Measurements from ENCODE around the gene ZNF804B.
"Not testable (repeated sequence)": the region's sequence is repeated elsewhere in the genome, so short reads cannot be mapped to it uniquely, and the experiment has no call there.

ZNF804B gene

GRCh38 chr7:89073776-89074175 is 314.3 kb downstream of the ZNF804B start:
- no peak for DNase-seq (ENCODE audit: low read depth in 3 of 3, low spot score in 1 of 3)

- no peak for DNase-seq (ENCODE audit: low read depth in 3 of 3, low spot score in 1 of 3)
Measured at GRCh38 chr7:89077992-89078391, 318.5 kb downstream of the ZNF804B start.

- no peak for DNase-seq (ENCODE audit: low read depth in 3 of 3, low spot score in 1 of 3)
Measured at GRCh38 chr7:89085580-89085979, 326.1 kb downstream of the ZNF804B start.

DNA sequence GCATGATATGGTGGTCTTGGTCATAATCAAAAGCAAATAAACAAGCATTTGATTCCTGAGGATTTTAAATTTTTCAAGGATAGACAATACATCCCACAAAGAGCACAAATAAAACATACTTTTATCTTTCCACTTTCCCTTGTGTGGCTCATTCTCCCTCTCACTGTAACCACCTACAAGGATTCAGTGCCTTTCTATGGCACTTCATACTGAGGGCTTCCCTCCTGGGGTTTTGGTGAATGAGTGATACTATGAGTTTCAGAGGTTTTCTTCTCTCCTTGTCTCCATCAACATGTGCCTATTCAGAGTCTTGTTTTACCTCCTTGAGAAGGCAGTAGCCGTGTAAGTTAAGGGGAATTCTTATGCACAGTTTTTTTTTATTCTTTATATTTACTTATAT is 332.1 kb downstream of the ZNF804B start:
- DNase-seq (ENCODE audit: low read depth in 3 of 3, low spot score in 1 of 3): no peak

DNA sequence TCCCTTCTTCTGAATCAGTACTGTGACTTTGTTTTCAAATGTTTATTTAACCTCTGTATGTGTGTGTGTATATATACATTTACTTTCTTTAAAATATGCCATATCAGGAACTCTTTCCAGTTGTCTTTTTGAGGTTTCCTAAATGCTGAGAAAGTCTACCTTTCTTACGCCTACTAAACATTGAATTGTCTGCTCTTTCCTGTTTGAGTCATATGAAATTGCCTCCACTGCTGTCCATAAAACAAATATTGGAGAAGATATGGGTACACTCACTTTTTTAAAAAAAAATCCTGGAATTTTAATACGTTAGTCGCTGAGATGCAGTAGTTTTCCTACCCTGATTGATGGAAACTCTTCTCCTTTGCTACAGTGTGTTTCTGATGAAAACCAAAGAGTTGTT is 334.8 kb downstream of the ZNF804B start:
- DNase-seq (ENCODE audit: low read depth in 3 of 3, low spot score in 1 of 3): no peak

- DNase-seq (ENCODE audit: low read depth in 3 of 3, low spot score in 1 of 3): no peak
Measured at GRCh38 chr7:89103564-89103963, 344.1 kb downstream of the ZNF804B start.

- DNase-seq (ENCODE audit: low read depth in 3 of 3, low spot score in 1 of 3): no peak
Measured at GRCh38 chr7:89104748-89105685, 345.5 kb downstream of the ZNF804B start.

- no peak for DNase-seq (ENCODE audit: low read depth in 3 of 3, low spot score in 1 of 3)
Measured at GRCh38 chr7:89123871-89124270, 364.4 kb downstream of the ZNF804B start.

DNA sequence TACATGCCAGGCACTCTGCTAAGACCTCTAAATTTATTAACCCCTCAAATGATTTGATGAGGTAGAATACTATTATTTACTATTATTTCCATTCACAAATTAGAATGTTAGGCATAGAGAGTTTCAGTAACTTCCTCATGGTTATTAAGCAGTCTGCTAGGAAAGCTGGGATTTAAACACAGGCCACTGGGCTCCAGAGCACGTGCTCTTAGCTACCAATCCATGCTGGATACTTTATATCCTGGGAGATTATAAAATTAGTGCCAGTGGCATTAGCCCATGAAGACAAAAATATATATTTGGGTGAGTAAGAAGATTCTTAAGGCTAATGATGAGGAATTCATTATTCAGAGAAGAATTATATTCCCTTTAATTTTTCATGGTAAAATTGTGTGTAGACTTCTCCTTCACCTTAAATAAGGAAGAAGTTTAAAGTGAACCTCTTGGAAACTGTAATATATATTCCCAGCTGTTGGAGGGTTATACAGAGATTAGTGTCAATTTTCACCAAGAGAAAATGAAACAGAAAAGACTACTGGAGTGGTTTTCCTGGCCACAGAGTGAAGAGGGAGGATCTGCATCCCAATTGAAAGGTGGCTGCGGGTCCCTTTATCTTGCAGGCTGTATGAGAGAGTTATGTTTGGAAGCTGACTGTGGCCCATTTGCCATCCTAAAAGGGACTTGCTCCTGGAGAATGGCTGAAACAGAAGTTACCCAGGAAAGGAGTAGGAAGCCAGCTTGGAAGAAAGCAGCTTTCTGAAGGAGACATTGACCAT is 370.3 kb downstream of the ZNF804B start:
- DNase-seq (ENCODE audit: low read depth in 3 of 3, low spot score in 1 of 3): no peak

GRCh38 chr7:89133357-89133756 is 373.9 kb downstream of the ZNF804B start:
- no peak for DNase-seq (ENCODE audit: low read depth in 3 of 3, low spot score in 1 of 3)

- no peak for DNase-seq (ENCODE audit: low read depth in 3 of 3, low spot score in 1 of 3)
Measured at GRCh38 chr7:89133819-89134218, 374.3 kb downstream of the ZNF804B start.

GRCh38 chr7:89145801-89146200 is 386.3 kb downstream of the ZNF804B start:
- no peak for DNase-seq (ENCODE audit: low read depth in 3 of 3, low spot score in 1 of 3)

DNA sequence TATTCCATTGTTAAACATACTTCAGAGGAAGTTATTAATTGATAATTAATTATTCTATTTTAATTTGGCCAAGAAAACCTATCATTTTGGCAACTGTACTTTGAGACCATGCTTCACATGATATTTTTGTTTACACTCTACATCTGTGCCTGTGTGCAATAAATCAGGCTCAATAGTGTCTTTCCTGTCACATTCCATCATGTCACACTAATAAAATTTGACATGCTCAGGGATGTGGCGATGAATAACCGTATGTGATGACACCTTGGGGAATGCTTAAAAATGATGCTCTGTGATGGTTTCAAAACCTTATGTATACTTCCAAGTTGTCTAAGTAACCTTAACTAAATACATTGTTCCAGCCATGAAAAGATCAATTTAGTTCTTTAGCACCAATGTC is 400.6 kb downstream of the ZNF804B start:
- no peak for DNase-seq (ENCODE audit: low read depth in 3 of 3, low spot score in 1 of 3)

- DNase-seq (ENCODE audit: low read depth in 3 of 3, low spot score in 1 of 3): no peak
Measured at GRCh38 chr7:89165421-89165820, 405.9 kb downstream of the ZNF804B start.

- no peak for DNase-seq (ENCODE audit: low read depth in 3 of 3, low spot score in 1 of 3)
Measured at GRCh38 chr7:89170628-89171027, 411.1 kb downstream of the ZNF804B start.

GRCh38 chr7:89182116-89182515 is 422.6 kb downstream of the ZNF804B start:
- DNase-seq (ENCODE audit: low read depth in 3 of 3, low spot score in 1 of 3): no peak

DNA sequence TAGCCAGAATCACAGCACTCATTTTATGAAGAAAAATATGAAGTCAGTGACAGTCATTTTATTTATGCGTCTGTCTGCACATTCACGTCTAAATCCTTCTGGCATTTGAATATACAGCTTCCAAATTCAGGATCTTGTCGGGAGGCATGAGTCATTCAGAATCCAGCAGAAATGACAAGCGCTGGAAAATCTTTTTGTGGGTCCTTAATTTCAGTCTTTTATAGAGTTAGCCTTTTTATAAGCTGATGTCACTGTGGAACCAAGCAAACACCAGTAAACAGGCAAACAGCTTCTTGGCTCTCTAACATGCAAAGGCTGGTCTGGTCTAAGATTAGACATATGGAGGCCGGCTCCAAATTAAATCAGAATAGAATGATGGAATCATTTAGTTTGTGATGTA is 424.2 kb downstream of the ZNF804B start:
- no peak for DNase-seq (ENCODE audit: low read depth in 3 of 3, low spot score in 1 of 3)

GRCh38 chr7:89200758-89201157 is 441.3 kb downstream of the ZNF804B start:
- DNase-seq (ENCODE audit: low read depth in 3 of 3, low spot score in 1 of 3): no peak

DNA sequence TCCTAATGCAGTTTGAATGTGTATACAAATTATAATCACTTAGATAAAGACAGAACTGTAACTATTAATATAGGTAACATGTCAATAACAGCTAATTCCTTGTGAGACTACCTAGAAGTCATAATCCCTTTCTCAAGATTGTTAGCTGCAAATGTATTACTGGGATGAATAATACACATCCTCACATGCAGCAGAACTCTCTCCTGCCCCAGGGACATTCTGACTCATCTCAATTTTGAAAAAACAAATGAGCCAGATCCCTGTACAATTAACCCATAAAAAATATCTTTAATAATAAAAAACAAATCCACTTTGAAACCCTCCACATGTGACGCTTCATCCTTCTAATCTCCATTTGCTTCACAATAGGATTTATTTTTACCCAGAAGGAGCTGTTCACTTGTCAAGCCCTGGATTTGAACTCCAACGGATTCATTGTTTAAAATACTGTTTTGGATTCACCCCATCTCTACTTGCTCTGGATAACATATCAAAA is 464.4 kb downstream of the ZNF804B start:
- DNase-seq (ENCODE audit: low read depth in 3 of 3, low spot score in 1 of 3): no peak

GRCh38 chr7:89228688-89229171 is 469.2 kb downstream of the ZNF804B start:
- not testable (repeated sequence) for DNase-seq (ENCODE audit: low read depth in 3 of 3, low spot score in 1 of 3)

DNA sequence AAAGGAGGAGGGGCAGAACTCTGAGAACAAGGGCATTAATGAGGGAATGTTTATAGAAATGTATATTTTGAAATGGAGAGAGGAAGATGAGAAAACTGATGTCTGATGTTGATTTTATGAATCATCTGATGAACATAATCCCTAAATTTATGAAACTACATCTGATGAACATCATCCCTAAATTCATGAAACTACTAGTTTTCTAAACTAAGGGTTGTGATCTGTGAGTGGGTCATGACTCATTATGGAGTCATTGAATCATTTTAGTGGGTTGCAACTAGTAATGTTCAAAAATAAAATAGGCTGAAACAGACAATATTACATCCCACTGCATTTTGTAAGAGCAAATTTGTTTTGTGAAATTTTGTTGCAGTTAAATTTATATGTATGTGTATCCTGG is 478.7 kb downstream of the ZNF804B start:
- no peak for DNase-seq (ENCODE audit: low read depth in 3 of 3, low spot score in 1 of 3)

- no peak for DNase-seq (ENCODE audit: low read depth in 3 of 3, low spot score in 1 of 3)
Measured at GRCh38 chr7:89246196-89246595, 486.7 kb downstream of the ZNF804B start.

Measured in stimulated activated CD4-positive, alpha-beta T cell treated with anti-CD3 and anti-CD28 coated beads, TNF-alpha, amount 100 ng/mL, for 1 hour (primary cell).